SKM-1 treated with dmso at 0.1 percent for 144 hours (cell line): ENCODE data around the gene AUTS2.

Experiments
- DNase-seq: peaks from one replicate; lab custom pipeline; 2025; ENCODE audit not compliant: unreplicated experiment; lab: John Stamatoyannopoulos, UW

The AUTS2 gene

DNA sequence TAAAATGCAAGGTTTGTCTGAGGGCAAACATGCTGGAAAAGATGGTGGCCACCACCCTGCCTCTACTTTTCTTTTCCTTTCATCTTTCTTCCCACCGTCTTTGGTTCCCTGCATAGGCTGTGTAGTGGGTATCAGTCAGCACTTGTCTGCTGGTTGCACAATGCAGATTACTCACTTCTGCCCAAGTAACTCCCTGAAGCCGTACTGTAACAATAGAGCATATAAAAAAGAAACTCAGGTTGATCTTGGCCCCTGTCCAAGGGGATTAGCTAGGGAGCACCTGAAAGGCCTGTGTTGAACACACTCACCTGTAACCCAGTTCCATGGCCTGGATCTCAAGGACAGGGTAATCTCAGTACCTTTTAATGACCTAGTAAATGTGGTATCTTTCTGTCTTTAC, 1000.7 kb downstream of the AUTS2 start:
- no peak for DNase-seq

DNA sequence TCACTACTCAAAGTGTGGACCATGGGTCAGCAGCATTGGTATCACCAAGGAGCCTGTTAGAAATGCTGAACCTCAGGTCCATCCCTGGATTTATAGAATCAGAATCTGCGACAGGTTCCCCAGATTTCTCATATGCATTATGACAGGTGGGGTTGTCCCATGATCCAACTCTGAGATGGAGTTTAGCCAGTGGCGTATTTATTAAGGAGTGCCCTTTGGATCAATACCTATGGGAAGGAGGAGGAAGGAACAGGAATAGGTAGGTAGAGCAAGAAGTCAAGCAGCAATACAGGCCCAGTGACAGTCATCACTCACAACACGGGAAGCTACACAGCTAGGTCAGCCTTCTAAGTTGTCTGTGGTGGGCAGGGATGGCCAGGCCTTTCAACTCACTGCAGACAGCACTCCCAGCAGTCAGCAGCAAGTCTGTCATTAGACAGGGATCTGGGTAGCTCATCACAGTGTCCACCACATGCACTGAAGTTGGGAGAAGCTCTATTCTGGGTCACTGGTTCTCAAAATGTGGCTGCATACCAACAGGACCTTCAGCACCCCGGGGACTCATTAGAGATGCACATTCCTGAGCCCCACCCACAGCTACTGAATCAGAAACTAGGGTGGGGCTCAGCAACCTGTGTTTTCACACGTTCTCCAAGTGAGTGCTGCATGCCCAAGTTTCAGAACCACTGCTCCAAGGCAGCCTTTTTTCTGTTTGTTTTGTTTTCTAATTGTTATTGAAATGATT, 1001.3 kb downstream of the AUTS2 start:
- no peak for DNase-seq

DNA sequence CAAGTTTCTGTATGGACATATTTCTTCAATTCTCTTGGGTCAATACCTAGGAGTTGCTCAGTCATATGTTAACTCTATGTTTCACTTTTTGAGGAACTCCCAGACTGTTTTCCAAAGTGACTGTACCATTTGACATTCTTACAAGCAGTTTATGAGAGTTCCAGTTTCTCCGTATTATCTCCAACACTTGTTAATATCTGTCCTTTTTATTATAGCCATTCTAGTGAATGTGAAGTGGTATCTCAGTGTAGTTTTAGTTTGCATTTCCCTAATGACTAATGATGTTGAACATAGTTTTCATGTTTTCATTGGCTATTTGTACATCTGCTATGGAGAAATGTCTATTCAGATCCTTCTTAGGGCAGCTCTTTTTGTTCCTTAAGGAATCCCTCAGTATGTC, 1002.7 kb downstream of the AUTS2 start:
- DNase-seq = no peak

DNA sequence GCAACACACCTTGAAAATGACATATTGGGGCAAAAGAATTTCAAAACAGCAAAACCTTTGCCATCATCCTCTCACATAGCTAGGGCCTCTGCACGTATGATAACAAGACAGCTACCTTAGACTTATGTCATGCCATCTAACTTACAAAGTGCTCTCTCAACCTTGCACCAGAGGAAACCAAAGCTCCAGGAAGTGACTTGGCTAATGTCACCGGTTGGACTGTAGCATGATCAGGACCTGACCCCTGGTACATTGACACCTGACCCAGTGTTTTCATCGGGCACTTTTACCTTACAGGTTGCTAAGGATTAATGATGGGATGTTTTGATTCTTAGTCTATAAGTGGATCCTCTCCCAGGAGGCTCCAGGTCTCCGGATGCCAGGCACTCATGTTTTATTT, 1003.8 kb downstream of the AUTS2 start:
- DNase-seq = no peak

DNA sequence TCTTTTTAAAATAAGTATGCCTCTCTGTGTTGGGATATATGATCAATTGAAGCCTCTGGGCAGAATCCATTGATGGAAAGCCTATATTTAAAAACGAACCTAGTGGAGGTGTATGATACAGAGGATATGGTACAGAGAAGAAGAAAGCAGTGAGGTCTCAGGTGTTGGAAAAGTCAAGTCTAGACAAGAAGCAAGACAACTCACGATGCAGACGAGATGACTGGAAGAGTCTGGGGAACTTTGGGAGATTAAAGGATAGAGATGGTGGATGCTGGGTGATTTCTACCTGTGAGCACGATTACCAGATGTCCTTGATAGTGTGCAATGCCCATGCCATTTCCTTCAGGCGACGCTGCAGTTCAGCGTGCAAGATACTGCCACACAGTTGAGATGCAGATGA, 1009.0 kb downstream of the AUTS2 start:
- no peak for DNase-seq

DNA sequence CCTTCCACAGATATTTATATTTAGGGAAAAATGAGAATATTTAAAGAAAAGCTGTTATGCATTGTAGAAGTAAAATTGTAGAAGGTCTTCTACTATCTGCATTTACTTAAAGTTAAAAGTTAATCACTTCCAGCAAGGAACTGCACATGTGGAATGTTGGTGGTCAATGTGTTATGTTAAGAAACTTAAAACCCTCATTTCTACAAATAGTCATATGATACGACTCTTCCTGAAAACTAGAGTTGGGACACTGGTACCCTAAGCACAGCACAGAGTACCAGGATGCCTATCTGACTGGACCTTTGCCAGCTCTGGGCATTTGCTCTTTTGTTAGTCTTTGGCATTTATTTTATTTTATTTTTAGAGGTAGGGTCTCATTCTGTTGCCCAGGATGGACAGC, 1009.5 kb downstream of the AUTS2 start:
- DNase-seq = no peak

DNA sequence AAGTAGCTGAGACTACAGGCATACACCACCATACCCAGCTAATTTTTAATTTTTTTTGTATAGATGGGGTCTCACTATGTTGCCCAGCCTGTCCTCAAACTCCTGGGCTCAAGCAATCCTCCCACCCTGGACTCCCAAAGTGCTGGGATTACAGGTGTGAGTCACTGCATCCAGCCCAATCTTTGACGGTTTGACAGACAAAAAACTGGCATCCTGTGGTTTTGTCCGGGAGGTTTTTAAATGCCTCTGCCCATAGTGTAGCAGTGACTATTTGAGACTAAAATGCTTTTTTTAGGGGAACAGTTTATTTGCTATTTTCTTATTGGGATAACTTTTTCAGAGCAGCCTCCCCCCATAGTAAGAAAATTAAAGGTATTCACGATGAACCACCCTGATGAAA, 1010.0 kb downstream of the AUTS2 start:
- DNase-seq = no peak

DNA sequence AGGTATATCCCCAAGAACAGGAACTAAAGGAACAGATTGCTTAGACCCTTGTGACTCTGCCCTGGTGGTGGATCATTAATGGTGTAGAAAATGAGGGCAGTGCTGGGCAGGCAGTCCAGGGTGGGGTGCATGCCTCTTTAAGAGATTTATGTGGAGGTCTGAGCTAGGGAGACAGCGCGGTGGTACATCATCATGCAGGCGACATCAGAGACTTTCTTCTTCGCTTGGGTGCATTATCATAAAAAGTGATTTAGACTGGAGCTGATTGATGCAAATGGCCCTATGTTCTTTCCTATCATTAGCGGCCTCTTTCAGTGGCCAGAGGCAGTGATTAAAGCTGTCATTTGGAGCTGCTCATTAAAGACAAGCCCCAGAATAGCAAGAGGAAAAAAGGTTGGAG, 1014.5 kb downstream of the AUTS2 start:
- no peak for DNase-seq

DNA sequence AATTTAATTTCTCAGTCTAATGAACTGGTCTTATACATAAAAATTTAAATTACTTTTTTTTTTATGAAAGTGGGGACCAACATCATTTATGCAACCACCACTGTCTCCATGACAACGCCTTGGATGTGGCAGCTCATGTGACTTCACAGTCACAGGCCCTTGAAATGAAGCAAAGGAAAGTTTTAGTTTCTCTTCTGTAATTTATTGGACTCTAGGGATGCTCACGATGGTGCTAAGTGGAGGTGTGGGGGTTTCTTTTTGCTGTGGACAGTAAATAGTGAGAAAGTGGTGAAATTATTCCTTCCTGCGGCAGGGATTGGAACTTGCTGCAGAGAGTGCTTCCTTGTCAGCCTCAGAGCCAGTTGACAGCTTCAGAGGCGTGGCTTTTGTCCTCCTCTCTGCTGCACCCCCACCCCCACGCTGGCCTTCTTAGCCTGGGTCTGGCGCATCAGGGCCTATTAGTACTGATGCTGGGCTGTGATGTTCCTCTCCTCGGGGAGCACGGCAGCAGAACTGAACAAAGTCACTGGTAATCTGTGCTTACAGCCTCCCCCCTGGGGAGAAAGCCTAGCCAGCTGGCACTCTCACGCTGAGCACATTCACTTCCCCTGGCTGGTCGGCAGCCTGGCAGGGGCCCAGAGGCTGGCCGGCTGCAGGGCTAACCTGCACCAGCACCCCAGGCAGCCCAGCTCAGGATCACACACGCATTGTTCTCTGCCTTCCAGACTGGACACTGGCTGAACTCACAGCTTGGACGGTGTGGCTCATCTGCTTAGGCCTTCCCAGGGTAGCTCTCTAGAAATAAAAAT, 1016.2 kb downstream of the AUTS2 start:
- DNase-seq = no peak

DNA sequence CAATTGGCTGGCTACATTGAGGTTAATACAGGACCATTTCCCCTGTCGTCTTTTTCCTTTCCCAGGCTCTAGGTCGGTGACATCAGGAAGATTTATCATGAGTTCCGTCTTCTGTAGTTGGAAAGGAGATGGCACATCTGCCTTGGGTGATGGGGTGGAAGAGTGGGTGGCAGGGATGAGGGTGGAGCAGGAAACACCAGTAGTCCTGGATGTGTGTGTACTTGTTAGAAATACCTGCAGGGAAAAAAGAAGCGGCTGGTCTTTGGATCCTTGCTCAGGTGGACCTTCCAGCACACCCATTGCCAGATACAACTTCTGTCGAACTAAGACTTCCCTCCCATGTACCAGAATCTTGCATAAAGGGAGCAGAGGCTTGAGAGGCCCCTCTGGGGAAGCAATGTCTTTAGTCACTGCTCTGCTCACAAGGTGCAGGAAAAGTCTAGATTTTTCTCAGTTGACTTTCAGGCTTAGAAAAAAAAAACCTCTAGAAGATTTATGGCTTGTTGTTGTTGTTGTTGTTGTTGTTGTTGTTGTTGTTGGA, 1016.9 kb downstream of the AUTS2 start:
- DNase-seq = no peak

DNA sequence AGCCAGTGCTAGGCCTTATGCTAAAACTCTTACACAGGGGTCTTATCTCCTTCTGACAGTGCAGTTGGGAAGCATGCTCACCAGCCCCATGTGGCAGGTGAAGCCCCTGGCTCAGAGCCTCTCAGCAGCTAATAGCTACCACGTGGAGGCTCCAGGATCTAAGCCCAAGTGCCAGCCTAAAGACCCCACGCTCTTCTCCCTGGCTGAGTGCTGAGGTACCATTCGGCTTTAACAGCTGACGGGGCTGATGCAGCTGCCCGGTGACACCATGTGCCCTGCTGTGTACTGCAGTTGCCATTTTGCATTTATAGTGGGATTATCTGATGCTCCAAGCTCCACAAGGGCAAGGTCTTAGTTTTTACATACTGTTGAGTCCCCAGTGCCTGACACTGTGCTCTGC, 1017.9 kb downstream of the AUTS2 start:
- no peak for DNase-seq

DNA sequence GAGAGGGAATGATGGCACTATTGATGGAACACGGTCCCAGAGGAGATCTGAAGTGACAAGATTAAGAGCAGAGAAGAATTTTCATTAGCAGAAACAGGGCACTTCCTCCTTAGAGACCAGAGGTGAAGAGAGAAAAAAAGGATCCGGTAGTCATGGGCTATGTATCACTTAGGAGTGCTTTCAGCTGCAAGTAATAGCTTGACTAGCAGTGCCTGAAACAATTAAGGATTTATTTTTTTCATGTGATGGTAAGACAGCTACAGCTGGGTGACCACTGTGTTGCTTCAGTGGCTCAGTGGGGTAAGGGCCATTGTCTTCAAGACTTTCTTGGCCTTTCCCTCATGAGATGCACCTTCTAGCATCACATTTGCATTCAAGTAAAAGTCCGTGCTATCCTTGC, 1018.5 kb downstream of the AUTS2 start:
- DNase-seq = no peak

DNA sequence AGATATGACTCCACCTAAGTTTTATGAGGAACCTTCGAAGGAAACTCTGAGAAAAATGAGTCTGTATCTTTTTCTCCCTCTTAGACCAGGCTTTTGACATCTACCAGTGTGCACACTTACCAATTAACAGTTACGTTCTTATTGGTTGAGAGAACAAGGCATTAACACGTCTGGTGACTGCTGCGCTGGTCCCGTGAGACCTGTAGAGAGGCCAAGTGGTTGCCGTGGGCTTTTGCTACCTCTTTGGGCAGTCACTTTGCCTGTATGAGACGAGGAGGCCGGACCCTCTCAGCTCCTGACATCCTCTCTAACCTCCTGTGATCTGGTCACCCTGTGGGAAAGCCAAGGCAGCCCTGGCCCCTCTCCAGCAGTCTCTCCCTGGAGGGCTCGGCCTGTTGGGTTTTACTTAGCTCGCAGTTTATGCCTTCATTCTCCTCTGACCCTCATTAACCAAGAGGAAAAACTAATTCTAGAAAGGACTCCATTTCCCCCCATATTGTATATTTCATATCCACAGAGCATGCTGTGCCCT, 1019.8 kb downstream of the AUTS2 start:
- no peak for DNase-seq

DNA sequence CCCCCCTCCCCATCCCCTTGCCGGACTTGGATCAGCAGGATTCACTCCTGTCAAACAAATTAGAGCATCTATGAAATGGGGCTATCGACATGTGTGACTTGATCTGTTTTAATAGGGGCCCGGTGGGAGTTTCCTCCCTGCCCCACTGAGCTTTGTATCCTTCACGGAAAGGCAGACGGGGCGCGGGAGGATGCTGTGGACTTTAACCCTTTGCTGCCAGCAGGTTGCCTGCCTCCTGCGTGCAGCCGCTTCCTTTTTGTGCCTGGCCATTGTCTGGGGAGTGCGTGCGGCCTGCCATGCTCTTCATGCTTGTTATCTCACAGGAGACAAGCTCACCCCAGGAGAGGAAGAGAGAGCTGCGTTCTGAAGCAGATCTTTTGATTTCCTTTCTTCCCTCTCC, 1020.9 kb downstream of the AUTS2 start:
- DNase-seq = no peak

DNA sequence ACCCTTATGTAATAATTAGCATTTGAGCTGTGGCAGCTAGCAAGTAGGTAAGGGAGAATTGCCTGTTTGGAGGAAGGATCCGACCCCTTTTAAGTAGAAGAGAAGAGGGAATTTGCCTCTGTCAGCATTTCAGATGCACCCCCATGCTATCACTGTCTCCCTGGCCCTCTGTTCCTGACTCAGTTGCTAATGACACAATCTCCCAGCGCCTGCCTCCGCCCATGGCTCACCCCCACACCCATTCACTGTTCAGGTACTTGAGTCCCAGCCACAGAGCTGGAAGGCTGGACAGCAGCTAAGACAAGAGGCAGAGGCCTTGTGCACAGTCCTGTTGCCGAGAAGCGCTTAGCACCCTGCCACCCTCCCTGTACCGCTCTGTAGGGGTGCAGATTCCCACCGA, 1021.4 kb downstream of the AUTS2 start:
- DNase-seq = no peak

DNA sequence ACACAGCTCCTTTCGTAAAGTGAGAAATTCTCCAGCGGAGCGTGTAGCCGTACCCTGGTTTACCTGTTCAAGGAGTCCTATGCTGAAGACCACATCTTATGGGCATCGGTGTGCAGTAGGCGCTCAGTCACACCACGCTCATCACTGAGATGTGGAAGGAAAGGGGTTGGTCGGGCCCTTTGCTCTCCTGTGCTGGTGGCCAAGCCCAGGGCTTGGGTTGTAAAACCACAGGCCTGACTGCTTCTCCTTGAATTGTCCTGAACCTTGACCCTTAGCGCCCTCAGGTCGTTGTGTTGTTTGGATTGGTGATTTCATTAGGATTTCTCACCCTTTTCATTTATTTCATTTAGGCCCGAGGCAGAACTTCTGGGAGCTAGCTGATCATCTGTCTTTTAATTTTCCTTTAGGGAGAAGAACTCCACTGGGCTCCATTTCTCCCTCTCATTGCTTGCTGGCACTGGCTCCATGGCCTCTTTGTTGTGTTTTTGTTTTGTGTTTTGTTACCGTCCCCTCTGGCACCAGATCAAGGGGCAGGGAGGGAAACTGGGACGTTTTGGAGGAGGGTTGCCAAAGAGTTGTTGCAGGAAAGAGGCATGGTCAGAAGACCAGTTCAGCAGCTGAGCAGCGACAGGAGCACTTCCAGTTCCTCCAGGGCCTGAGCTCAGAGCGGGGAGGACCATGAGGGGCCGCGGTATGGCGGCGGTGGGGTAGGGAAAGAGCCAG, 1022.2 kb downstream of the AUTS2 start:
- DNase-seq = no peak

DNA sequence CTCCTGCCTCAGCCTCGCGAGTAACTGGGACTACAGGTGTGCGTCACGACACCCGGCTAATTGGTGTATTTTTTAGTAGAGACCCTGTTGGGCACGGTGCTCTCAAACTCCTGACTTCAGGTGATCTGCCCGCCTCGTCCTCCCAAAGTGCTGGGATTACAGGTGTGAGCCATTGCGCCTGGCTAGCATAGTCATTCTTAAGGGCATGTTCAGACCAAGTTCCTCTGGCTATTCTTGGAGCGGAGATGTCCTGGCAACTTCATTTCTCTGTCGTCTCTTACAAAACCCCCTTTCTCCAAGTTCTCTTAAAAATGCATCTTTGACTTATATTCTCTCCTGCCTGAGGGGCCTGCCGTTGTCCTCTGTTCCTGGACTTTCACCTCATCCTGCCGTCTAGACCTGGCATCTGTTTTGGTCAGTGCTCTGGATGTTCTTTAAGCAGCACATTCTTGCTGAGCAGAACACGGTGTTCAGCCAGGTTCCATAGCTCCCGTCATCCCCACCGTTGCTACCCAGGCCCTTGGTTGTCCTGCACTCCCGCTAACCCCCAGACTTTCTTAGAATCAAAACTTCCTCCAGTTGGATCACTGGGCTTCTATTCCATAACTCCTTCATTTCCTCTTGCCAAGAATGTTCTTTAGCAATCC, 1023.8 kb downstream of the AUTS2 start:
- DNase-seq = no peak

DNA sequence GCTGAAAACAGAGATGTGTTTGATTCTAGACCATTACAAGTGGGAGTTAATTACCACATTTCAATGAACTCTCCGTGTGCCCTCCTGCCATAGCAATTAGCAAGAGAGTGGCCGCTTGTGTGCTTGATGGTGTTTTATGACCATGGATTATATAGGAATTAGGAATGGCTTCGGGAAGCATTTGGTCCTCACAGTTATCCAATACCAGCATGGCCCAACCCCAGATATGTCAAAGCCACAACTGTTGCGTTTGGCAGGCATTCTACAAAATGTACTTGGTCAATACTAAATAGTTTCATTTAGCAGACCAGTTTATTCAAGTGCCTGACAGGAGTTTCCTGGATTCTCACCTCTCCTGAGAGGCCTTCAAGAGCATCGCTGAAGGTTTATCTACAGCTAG, 1024.7 kb downstream of the AUTS2 start:
- no peak for DNase-seq

DNA sequence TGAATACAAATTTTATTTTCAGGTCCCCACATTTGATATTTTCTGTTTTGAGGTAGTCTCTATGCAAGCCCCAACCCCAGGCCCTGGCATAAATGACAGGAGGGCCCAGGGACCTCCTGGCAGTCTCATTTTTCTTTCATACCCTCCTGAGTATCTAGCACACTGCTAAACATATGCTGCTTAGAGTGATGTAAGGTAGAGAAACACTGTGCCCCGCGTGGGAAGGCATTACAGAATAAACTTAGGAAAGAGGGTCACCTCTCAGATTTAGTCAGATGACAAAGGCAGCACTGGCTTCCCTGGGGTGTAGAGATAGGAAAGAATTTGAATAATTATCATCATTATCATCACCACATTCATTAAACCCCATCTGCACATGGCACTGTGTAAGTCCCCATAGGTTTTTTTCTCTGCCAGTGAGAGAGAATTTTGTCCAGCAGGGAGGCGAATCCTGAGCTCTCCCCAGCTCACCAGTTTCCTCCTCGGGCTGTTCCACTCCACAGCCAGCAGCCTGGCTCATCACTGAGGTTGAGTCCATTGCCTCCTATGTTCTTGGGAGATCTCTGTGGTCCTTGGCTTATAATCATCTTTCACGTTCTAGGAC, 1026.3 kb downstream of the AUTS2 start:
- DNase-seq = no peak

DNA sequence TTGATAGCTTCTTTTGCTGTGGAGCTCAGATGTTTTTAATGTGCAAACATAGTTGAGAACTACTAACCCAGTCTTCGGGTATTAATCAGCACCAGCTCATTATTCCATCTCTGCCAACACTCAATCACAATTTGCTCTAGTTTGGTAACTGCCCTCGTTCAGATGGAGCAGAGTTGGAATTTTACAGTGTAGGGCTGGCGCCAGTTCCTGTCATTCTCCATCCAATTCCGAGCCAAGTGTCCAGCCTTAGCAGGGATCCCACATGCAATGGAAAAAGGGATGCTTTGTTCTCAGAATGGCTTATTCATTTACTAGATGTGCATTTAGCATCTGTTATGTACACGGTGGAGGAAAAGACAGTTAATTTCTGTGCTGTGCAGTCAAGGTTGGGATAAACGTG, 1029.2 kb downstream of the AUTS2 start:
- DNase-seq = no peak

DNA sequence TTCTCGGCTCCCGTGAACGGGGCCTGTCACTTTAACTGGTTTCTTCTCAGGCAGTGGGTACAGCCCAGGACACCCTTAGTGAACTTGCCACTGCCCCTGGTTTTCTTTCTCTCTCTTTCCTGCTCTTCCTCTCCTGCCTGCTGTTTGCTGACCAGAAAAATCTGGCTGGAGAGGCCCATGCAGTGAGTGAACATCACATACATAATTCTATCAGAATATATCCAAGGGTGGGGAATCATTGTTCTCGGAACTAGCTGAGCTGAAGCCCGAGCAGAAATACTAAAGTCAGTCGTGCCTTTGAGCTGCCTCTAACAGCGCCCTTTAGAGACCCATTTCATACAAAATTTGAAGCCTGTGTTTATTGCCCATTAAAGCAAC, 1032.2 kb downstream of the AUTS2 start:
- no peak for DNase-seq
